K562 (cell line): ENCODE results near the gene NF1. TPM values are rescaled to one million over a fixed set of nuclear protein-coding genes. Genes with fewer than 3 reads are reported as not detected.
A peak's percentile ranks its signal among the peaks of the same experiment; 100 is the strongest.

Experiments used
- ATAC-seq: fragments of 200-7000 bp; cut with Tn5 transposase; 3 replicates; pipeline ENCODE4 v1.9.1; 2020; ENCODE audit warnings: moderate library complexity
- BruUV-seq: library from RNA; stranded (reverse); fragments of 400-500 nt; replicated peaks from 2 replicates; lab custom pipeline; 2021; lab: Mats Ljungman, UMichigan
- CTCF ChIA-PET: fragments of 300-600 bp; formaldehyde crosslinking; extraction: SDS; loops from one replicate; lab custom pipeline; 2021; ENCODE audit warnings: low intra/inter-chr PET ratio; lab: Yijun Ruan, JAX
- POLR2A ChIA-PET: fragments of 300-600, 350-650 bp; sonication (Branson Sonifier 250); formaldehyde crosslinking; extraction: SDS; loops from one replicate; lab custom pipeline; 2021; ENCODE audit warnings: antibody characterized with exemption, inconsistent platforms; lab: Yijun Ruan, JAX
- DNase-seq, 4 experiments: peaks; one replicate each; pipeline versions ENCODE4 v3.0.0 to v3.0.0-alpha.2; 2011 to 2018; ENCODE audit warnings: low spot score in 3 of 4, mixed read lengths in 3 of 4; ENCODE audit errors: extremely low read depth in 1 of 4
- FAIRE-seq: peaks from 2 replicates; lab custom pipeline; 2011; peaks lifted over from hg19 to GRCh38; lab: Jason Lieb, UNC
- H2AFZ ChIP-seq: 2 replicates; pipeline ENCODE4 v1.6.0; 2011; ENCODE audit warnings: low read depth, low read length, control low read depth, inconsistent platforms
- H3K27ac ChIP-seq: fragments of 200-600 bp; 3 replicates; pipeline ENCODE4 v1.8.0; 2011; ENCODE audit warnings: low read depth, mild to moderate bottlenecking, control low read depth, inconsistent platforms, low read length, moderate library complexity, mixed read lengths; ENCODE audit errors: extremely low read depth
- H3K27me3 ChIP-seq, 2 experiments: fragments of 300-600 bp in 1 of 2; 2 replicates in 1 of 2; 3 replicates in 1 of 2; pipeline versions ENCODE4 v1.6.0 to v1.8.0; 2011; ENCODE audit warnings: inconsistent platforms in 2 of 2, low read length in 2 of 2, mild to moderate bottlenecking in 1 of 2, mixed read lengths in 1 of 2, moderate library complexity in 1 of 2; ENCODE audit not compliant: control insufficient read depth in 2 of 2, insufficient read depth in 2 of 2
- H3K36me3 ChIP-seq: fragments of 300-600 bp; 3 replicates; pipeline ENCODE4 v1.8.0; 2011; ENCODE audit warnings: mild to moderate bottlenecking, low read length, inconsistent platforms; ENCODE audit not compliant: control insufficient read depth, insufficient read depth
- H3K4me1 ChIP-seq, 2 experiments: fragments of 200-600 bp in 1 of 2; replicated peaks in 1 of 2; 2 replicates in 1 of 2; 3 replicates in 1 of 2; pipeline versions ENCODE4 v1.5.1 to v1.8.0; 2011; ENCODE audit warnings: inconsistent platforms in 2 of 2, low read length in 2 of 2, mild to moderate bottlenecking in 1 of 2, mixed read lengths in 1 of 2, moderate library complexity in 1 of 2; ENCODE audit not compliant: control insufficient read depth in 2 of 2, insufficient read depth in 2 of 2
- H3K4me2 ChIP-seq: 2 replicates; pipeline ENCODE4 v1.6.1; 2011; ENCODE audit warnings: low read length, control low read depth, inconsistent platforms, mixed read lengths; ENCODE audit not compliant: insufficient read depth
- H3K4me3 ChIP-seq: fragments of 200-600 bp; sonication (generic), shearing (Covaris generic); 2 replicates; pipeline ENCODE4 v1.5.1; 2016; ENCODE audit warnings: control low read depth, inconsistent platforms
- H3K79me2 ChIP-seq: fragments of 200-600 bp; 3 replicates; pipeline ENCODE4 v1.8.0; 2011; ENCODE audit warnings: low read length, inconsistent platforms; ENCODE audit not compliant: control insufficient read depth, insufficient read depth
- H3K9ac ChIP-seq, 2 experiments: 2 replicates each; pipeline versions ENCODE4 v1.6.0 to v1.6.1; 2011; ENCODE audit warnings: low read depth in 2 of 2, low read length in 2 of 2, control low read depth in 1 of 2, inconsistent platforms in 1 of 2, mild to moderate bottlenecking in 1 of 2, mixed read lengths in 1 of 2; ENCODE audit not compliant: insufficient read depth in 1 of 2
- H3K9me1 ChIP-seq: one replicate; pipeline ENCODE4 v1.6.0; 2011; ENCODE audit warnings: inconsistent platforms, mild to moderate bottlenecking, low read length, moderate library complexity; ENCODE audit not compliant: control insufficient read depth, insufficient read depth
- H3K9me3 ChIP-seq: replicated peaks from 2 replicates; pipeline ENCODE4 v1.5.1; 2011; ENCODE audit warnings: low read depth, low read length, inconsistent platforms; ENCODE audit not compliant: control insufficient read depth, insufficient read depth
- H4K20me1 ChIP-seq: replicated peaks from 2 replicates; pipeline ENCODE4 v1.6.1; 2011; ENCODE audit warnings: low read length, inconsistent platforms, mixed read lengths; ENCODE audit not compliant: control insufficient read depth, insufficient read depth
- ATF3 ChIP-seq, 2 experiments: fragments of 450-650 bp in 1 of 2; sonication (generic) in 1 of 2; formaldehyde crosslinking in 1 of 2; IDR thresholded peaks in 1 of 2; conservative IDR thresholded peaks in 1 of 2; 2 replicates each; pipeline versions ENCODE4 v1.6.1 to v1.8.1; 2016 to 2023; ENCODE audit warnings: mild to moderate bottlenecking in 2 of 2, moderate library complexity in 2 of 2, inconsistent platforms in 1 of 2, missing genetic modification reagents in 1 of 2
- MTA3 ChIP-seq: fragments of 450-650 bp; formaldehyde crosslinking; IDR thresholded peaks from 2 replicates; pipeline ENCODE4 v1.6.1; 2017; ENCODE audit warnings: mild to moderate bottlenecking, borderline replicate concordance
- RBM25 ChIP-seq: fragments of 200-400 bp; formaldehyde crosslinking; IDR thresholded peaks from 2 replicates; pipeline ENCODE4 v1.6.1; 2018; ENCODE audit warnings: low read length, low read depth, moderate library complexity; ENCODE audit not compliant: severe bottlenecking
- whole genome bisulfite sequencing: fragments of 100-300 bp; shearing (Covaris generic); methylation state at CpG from one replicate; pipeline ENCODE4 v1.1.6; 2016; ENCODE audit warnings: low coverage, mixed read lengths; ENCODE audit not compliant: insufficient coverage; ENCODE audit errors: missing lambda C conversion rate; 5-methylcytosine and 5-hydroxymethylcytosine counted together
- in situ Hi-C: fragments of 300-500 bp; cut with MboI; formaldehyde crosslinking; loops from 4 replicates; pipeline ENCODE4 v1.15.0; 2018; ENCODE audit warnings: inconsistent platforms, mixed read lengths
- intact Hi-C: fragments of 100-400 bp; cut with micrococcal nuclease; formaldehyde crosslinking; loops from 2 replicates; pipeline ENCODE4 v1.14.2; 2022
- polyA plus RNA-seq, 8 experiments: library from polyadenylated mRNA; depleted of rRNA in 4 of 8; stranded (reverse) in 5 of 8; unstranded in 3 of 8; fragments of >200 nt; fragmentation: Nextera tagmentation in 2 of 8; fragmentation: Illumina TruSeq in 1 of 8; extraction: Ambion mirVana in 2 of 8; extraction: Trizol in 1 of 8; gene quantifications; 2 replicates each; pipeline versions ENCODE4 v1.2.1 to v1.2.3, GENCODE V29; 2011 to 2014; ENCODE audit warnings: inconsistent platforms in 1 of 8, missing spikeins in 1 of 8
- total RNA-seq, 7 experiments: library from RNA; depleted of rRNA in 6 of 7; stranded (reverse); fragments of >200 nt in 6 of 7; fragmentation: Illumina TruSeq in 2 of 7; extraction: Trizol in 2 of 7; gene quantifications; 2 replicates each; pipeline versions ENCODE4 v1.2.1 to v1.2.3, GENCODE V29; 2011 to 2021; ENCODE audit warnings: low replicate concordance in 1 of 7
- TF ChIP-seq, protein P1 (sequence below), 2 experiments: fragments of 450-650 bp in 1 of 2; sonication (generic) in 1 of 2; formaldehyde crosslinking in 1 of 2; IDR thresholded peaks; 2 replicates each; pipeline versions ENCODE4 v1.7.1 to v1.9.0; 2016 to 2022; ENCODE audit warnings: inconsistent platforms in 1 of 2, mild to moderate bottlenecking in 1 of 2, missing genetic modification reagents in 1 of 2

NF1 gene
- total and polyA plus RNA-seq, 9 of the 15 experiments (the other 6 are each of a cell fraction or from before 2014, with no cell fraction given), result 3.4 to 41.9 (median 24.3) TPM

DNA sequence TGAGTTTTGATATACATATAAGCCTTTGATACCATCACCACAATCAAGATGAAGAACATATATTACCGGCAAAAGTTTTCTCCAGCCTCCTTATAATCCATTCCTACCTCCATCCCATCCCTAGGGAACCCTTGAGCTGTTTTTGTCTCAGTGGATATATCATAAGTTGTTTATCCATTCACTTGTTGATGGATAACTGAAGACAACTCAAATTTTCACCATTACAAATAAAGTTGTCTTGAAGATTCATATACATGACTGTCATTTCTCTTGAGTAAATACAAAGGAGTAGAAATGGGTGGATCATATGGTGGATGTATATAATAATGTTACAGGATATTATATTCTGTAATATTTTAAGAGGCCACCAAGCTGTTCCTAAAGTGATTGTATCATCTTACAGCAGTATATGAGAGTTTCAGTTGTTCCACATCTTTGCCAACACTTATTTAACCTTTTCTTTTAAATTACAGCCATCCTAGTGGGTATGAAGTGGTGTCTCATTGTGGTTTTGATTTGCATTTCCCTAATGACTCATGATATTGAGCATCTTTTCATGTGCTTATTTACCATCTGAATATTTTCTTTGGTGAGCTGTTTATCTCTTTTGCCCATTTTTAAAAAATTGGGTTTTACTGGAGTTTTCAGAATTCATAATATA lies 17.4 kb downstream of the NF1 start:
- Histone ChIP-seq H2AFZ (no peak overlapping the region), H3K27me3 (no peaks in the 10 kb centered on the region), H3K9me1 (no peaks in the 10 kb centered on the region), H3K79me2 (peaks cover 80% of the 10 kb centered on the region), H4K20me1 (no peaks in the 10 kb centered on the region), H3K9ac (no peak overlapping the region), H3K4me2 (no peak overlapping the region), H3K27ac (no peak overlapping the region), H3K4me3 (no peak overlapping the region), H3K9me3 (no peaks in the 10 kb centered on the region), H3K4me1 (peaks cover 0 to 10% of the 10 kb centered on the region in 2 experiments; a peak in 3 of 5 replicates), H3K36me3 (peaks cover 3% of the 10 kb centered on the region; the same call in 1 of the 3 replicates)
- CTCF ChIA-PET, result no interaction called here
- no TSS peak for BruUV-seq
- TF ChIP-seq MTA3 (no peak), RBM25 (peak; percentile 11), ATF3 (IDR thresholded peaks at IDR 0.05) (peak; percentile 52; the same call in 1 of the 2 replicates), ATF3 (CRISPR knock-in tag; conservative IDR thresholded peaks at IDR 0.05) (no peak)
- TF ChIP-seq, protein P1, sequence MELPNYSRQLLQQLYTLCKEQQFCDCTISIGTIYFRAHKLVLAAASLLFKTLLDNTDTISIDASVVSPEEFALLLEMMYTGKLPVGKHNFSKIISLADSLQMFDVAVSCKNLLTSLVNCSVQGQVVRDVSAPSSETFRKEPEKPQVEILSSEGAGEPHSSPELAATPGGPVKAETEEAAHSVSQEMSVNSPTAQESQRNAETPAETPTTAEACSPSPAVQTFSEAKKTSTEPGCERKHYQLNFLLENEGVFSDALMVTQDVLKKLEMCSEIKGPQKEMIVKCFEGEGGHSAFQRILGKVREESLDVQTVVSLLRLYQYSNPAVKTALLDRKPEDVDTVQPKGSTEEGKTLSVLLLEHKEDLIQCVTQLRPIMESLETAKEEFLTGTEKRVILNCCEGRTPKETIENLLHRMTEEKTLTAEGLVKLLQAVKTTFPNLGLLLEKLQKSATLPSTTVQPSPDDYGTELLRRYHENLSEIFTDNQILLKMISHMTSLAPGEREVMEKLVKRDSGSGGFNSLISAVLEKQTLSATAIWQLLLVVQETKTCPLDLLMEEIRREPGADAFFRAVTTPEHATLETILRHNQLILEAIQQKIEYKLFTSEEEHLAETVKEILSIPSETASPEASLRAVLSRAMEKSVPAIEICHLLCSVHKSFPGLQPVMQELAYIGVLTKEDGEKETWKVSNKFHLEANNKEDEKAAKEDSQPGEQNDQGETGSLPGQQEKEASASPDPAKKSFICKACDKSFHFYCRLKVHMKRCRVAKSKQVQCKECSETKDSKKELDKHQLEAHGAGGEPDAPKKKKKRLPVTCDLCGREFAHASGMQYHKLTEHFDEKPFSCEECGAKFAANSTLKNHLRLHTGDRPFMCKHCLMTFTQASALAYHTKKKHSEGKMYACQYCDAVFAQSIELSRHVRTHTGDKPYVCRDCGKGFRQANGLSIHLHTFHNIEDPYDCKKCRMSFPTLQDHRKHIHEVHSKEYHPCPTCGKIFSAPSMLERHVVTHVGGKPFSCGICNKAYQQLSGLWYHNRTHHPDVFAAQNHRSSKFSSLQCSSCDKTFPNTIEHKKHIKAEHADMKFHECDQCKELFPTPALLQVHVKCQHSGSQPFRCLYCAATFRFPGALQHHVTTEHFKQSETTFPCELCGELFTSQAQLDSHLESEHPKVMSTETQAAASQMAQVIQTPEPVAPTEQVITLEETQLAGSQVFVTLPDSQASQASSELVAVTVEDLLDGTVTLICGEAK (IDR thresholded peaks at IDR 0.05), result peak; percentile 77
- TF ChIP-seq, protein P1 (CRISPR knock-in tag; IDR thresholded peaks at IDR 0.05), result no peak
- POLR2A ChIA-PET, result interaction anchor here (1.2 to 1.8 kb wide), 3 partner anchors 10 to 12 kb away, joined by 4 to 9 read pairs (median 6); no protein-coding TSS in a partner anchor
- ATAC-seq (no peak), FAIRE-seq (peak; percentile 23), DNase-seq (no peak)
- in situ Hi-C loops (no loop called here), intact Hi-C loops (no loop called here)
- 40% methylated on average over 1 of the region's 1 CpG for WGBS
